Measurements from ENCODE around the gene RGS16.

DNA sequence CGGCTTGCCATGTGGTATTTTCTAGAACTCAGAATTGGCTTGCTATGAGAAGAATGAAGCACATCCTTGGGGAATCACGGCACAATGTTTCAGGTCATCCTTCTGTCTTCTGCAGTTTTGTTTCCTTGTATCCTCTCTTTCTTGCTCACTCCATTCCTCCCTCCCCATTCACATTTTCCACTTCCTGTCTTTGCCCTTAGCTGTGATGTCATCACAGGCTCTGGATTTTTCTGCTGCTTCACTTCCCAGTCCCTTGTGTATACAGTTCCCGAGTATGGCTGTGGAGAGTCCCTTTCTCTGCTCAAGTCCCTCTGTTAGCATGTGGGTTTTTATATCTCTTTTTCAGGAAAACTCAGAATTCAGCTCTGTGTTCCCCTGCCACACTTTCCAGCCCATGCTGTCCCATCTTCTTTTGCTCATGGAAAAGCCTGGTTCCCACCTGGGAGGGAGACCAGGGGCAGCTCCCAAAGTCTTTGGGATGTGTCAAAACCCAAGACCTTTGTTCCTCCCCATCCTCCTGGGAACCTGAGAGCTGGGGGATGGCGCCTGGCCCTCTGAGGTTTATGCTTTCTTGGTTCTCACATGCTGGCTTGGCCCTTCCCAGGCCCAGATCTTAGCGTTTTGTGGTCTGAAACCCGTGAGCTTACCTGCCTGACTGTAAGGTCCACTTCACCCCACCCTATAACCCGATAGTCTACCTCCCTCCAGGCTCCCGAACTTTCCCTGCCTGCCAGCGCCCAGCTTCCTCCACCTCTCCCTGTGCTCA lies 4.8 kb upstream of the RGS16 start:
- TF ChIP-seq POLR2AphosphoS5 (IDR thresholded peaks at IDR 0.05), result peak in 1 of 4 donors; percentile 18
- TF ChIP-seq, protein P1, sequence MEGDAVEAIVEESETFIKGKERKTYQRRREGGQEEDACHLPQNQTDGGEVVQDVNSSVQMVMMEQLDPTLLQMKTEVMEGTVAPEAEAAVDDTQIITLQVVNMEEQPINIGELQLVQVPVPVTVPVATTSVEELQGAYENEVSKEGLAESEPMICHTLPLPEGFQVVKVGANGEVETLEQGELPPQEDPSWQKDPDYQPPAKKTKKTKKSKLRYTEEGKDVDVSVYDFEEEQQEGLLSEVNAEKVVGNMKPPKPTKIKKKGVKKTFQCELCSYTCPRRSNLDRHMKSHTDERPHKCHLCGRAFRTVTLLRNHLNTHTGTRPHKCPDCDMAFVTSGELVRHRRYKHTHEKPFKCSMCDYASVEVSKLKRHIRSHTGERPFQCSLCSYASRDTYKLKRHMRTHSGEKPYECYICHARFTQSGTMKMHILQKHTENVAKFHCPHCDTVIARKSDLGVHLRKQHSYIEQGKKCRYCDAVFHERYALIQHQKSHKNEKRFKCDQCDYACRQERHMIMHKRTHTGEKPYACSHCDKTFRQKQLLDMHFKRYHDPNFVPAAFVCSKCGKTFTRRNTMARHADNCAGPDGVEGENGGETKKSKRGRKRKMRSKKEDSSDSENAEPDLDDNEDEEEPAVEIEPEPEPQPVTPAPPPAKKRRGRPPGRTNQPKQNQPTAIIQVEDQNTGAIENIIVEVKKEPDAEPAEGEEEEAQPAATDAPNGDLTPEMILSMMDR (IDR thresholded peaks at IDR 0.05), result no peak
